RPMI7951 (cell line): ENCODE results near the gene TCFL5. TPM values are rescaled to one million over a fixed set of nuclear protein-coding genes. Genes with fewer than 3 reads are reported as not detected.

Source experiments
- DNase-seq: peaks from one replicate; pipeline ENCODE4 v3.0.0-alpha.2; 2012; ENCODE audit warnings: low read depth
- total RNA-seq: library from RNA; depleted of rRNA; stranded (reverse); fragments of >200 nt; shearing (Covaris generic); gene quantifications from 2 replicates; pipeline ENCODE4 v1.2.3, GENCODE V29; 2014; rRNA removed

Gene TCFL5
- total RNA-seq, 1 experiment from 2014 or later, result 13.7 TPM

DNA sequence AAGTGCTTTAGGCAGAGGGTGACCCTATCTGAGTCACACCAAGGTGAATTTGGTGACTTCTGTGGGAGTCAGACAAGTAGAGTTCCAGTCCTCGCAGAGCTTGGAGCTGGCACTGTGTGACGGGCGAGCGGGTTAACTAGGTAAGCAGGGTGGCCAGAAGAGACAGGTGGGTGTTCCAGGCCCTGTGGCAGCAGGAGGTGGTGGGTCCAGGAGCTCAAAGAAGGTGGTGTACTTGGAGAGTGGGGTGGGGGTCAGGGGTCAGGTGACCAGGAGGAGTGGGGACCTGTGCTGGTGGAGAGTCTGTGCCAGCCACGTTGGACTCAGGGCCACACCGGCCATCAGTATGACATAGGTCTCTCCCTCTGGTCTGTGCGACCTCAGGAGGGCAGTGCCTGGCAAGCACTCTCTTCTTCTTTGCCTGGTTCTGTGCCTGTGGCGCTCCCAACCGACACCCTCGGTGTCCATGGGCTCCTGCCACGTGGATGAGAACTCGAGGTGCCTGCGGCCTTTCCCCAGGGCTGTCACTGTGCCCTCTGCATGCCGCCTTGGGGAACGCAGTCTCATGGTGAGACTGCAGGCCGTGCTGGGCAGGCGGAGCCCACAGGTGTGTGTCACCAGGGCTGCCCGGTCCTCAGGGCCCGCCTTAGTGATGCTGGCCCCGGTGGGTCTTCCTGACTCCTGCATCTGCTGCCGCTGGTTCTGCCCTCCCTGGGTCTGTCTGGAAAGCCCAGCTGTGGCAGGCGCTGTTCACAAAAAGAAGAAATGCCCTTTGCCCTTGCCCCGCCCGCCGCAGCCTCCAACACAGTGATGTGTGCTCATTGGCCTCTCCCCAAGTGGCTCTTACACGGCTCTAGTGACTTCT, 63.7 kb downstream of the TCFL5 start:
- no peak for DNase-seq

DNA sequence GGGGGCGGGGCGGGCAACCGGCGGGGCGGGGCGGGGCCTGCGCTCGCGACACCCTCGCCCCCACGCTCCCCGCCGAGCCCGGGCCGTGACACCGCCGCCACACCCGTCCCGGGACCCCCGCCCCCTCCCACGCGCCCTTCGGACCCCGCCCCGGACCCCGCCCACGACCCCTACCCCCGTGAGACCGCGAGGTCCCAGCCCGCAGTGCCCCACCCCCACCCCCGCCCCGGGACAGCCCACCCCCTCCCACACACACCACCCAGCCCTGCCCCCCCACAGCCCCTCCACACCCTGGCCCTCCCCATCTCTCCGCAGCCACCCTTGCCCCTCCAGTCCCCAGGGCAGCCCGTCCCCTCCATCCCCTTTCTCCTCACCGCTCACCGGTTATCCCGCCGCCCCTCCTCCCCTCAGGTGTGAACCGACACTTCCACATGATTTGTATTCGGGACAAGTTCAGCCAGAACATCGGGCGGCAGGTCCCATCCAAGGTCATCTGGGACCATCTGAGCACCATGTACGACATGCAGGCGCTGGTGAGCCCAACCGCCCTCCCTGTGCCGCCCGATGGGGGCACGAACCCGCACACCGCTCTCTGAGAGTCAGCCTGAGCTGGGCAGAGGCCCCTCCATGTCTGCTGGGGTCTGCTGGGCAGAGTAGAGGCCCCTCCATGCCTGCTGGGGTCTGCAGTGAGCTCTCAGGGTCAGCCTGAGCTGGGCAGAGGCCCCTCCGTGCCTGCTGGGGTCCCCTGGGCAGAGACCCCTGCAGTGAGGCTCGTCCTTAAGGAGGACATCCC, 64.7 kb downstream of the TCFL5 start:
- DNase-seq, result no peak

DNA sequence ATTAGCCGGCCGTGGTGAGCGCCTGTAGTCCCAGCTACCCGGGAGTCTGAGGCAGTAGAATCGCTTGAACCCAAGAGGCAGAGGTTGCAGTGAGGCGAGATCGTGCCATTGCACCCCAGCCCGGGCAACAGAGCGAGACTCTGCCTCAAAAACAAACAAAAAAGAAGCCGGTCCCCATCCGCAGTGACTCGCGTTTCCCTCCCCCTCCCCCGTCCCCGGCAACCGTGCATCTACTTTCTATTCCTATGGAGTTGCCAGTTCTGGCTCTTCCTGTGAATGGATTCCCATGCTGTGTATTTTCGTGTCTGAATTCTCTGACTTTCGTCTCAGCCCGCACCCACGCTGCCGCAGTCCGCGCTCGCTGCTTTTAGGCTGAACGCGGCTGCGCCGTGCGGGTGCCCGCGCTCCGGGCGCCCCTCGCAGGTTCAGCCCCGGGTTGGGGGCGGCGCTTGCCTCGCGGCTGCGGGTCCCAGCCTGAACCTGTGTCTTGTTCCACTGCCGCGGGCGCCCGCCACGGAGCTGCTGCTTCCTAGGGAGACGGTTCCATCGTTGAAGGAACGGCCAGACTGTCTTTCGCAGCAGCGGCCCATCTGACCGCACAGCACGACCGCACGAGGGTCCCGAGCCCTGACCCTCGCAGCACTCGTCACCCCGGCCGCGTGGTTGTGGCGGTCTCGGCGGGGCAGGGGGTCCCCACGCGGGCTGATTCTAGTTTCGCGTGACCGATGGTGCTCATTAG, 66.4 kb downstream of the TCFL5 start:
- DNase-seq, result peak; percentile 77

DNA sequence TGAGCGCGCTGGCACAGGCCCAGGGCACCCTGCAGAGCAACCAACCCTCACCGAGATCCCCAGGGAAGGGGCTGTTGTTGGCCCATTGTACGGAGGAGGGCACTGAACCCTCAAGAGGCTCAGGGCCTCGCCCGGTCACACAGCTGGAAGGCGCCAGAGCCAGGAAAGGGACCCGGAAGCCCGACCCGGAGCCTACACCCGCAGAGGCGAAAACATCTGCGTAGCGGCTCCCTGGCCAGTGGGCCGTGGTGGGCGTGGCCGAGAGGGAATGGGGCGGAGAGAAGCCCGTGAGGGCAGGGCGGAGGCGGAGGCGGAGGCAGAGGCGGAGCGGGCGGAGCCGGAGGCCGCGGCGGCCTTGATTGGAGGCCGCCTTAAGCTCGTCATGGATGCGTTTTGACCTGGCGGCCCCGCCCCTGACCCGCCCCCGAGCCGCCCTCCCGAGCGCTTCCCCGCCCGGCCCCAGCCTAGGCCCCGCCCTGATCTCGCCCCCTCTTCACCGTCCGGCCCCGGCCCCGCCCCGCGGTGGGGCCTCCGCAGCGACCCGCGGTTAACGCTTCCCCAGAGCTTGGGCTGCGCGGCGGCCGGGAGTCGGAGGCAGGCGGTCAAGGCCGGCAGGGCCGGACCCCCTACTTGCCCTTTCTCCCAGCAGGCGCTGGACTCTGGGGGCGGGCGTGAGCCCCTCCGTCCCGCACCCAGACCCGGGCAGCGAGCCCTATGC, 67.5 kb downstream of the TCFL5 start:
- peak; percentile 97 for DNase-seq

DNA sequence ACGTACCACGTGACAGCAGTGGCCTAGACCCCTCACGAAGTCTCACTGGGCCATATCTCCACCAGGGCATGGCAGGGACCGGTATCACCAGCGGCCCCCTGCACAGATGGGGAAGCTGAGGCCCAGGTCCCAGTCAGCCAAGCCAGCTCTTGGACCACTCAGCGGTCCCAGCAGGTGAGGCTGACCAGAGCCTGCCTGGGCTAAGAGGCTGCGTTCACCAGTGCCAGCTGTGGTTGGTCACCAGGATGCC, 67.9 kb downstream of the TCFL5 start:
- no peak for DNase-seq

DNA sequence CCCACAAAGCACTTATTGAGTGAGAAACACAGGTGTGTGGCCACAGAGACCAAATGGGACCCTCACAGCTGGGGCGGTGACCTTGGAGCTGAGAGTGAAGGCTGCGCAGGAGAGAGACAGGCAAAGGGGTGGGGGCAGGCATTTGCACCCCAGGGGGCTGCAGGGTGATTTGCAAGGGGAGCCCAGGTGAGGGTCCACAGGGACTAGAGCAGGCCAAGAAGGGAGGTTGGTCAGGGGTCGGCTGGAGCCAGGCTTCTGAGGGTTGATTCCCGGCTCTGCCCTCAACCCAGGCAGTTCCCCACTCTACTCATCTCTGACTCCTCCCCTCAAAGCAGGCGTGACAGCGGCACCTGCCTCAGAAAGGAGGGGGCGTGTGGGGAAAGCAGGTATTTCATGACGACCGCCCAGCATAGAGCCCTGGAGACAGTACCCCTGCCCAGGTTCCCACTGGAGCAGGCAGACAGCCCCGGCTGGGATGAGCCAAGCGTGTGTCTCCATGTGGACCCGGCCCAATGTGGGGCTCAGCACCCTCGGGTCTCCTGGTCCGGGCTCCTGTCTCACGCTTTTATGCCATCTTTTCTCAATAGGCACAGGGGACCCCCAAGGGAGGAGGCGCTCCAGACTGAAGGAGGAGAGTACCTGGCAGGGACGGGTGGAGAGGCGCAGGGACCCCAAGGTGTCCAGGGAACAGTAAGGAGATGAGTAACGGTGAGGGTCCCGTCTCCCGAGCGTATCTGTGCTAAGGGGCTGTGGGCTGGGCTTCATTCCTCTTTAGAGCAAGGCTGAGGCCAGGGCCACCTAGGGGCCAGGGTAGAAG, 68.5 kb downstream of the TCFL5 start:
- no peak for DNase-seq

DNA sequence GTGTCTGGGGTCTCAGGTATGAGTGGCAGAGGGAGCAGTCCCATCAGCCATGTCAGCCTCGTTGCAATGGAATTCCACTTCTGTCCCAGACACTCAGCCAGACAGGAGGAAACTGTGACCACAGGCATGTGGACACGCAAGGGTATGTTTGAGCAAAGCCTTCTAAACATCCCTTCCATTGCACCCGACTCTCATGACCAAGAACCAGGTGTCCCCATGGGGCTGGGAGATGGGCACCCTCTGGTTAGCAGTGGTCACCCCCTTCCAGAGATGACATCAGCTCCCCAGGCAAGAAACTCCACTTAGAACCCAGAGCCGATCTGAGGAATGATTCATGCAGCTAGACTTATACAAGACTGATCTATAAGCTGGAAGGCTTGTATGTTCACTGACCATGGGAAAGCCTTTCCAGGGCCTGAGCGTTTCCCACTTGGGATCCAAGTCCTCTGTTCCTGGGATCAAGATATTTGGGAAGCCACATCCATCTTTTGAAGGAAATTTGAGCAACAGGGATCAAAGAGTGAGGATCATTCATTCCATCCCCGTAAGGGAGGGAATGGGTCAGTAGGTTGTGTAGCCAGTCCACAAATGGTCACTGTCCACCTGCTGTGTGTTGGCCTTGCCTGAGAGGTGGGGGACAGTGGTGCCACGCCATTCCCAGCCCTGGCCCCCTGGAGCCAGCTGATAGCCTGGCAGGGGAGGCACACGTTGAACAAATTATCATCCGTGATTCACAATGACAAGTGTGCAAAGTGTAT, 69.3 kb downstream of the TCFL5 start:
- peak; percentile 88 for DNase-seq

DNA sequence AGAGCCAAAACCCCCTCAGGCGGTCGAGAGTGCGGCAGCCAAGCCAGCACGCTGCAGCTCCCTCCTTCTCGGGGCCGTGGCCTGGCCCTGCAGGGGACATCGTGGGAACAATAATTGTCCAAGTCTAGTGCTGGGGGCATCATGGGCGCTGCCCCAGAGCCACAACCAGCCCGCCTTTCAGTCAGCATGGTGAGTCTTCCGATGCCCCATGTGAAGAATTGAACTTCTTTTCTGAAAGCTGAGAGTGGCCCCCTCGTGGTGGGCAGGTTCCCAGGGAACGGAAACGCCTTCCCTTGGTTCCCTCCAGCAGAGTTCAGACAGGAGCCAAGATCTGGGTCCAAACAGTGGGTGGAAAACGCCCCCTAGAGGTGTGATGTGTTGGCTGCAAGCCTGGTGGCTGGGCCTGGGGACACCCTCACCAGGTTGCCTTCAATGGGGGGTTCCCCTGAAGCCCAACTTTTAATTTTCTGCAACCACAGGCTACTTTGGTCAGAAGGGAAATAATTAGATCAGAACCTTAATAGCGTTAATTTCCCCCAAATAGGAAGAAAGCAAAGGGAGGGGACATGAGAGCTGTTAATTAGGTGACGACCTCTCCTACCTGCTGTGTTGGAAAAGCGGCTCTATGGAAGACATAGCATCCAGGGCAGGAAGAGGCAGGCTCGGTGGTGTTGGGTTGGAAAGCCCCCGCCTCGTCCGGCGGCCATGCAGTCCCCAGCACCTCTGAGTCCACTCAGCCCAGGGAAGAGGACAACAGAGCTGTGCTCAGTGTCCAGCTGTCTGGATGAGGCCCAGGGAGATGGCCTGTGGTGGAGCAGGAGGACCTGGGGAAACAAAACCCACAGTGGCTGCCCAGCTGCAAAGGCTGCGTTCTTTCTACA, 70.1 kb downstream of the TCFL5 start:
- peak; percentile 94 for DNase-seq

Other genes starting within 250 kb of the TCFL5 start
- 60.2 and 62.4 TPM in 2 replicates for gene SLCO4A1, start 219.3 kb downstream of the TCFL5 start, total RNA-seq
- 15.0 and 19.7 TPM in 2 replicates for gene NTSR1, start 153.0 kb downstream of the TCFL5 start, total RNA-seq
- gene MRGBP, start 65.3 kb downstream of the TCFL5 start, total RNA-seq, result 44.7 and 58.5 TPM in 2 replicates
- 47.6 and 73.5 TPM in 2 replicates for gene OGFR, start 57.0 kb downstream of the TCFL5 start, total RNA-seq
- 4.1 and 5.9 TPM in 2 replicates for gene COL9A3, start 44.8 kb downstream of the TCFL5 start, total RNA-seq
- 30.0 and 32.1 TPM in 2 replicates for gene DIDO1, start 64.7 kb upstream of the TCFL5 start, total RNA-seq
- gene GID8, start 76.3 kb upstream of the TCFL5 start, total RNA-seq, result 25.4 and 29.4 TPM in 2 replicates
- gene SLC17A9, start 90.9 kb upstream of the TCFL5 start, total RNA-seq, result 4.8 and 6.3 TPM in 2 replicates
- gene BHLHE23, start 145.1 kb upstream of the TCFL5 start, total RNA-seq, result not detected in 2 replicates